GM18517 (cell line): ENCODE data around the gene COL5A1.

ENCODE experiments used
- ATAC-seq: cut with Tn5 transposase; IDR thresholded peaks from one replicate; pipeline ENCODE4 v1.9.1; 2021; ENCODE audit warnings: mild to moderate bottlenecking, moderate library complexity; ENCODE audit not compliant: unreplicated experiment

The COL5A1 gene

DNA sequence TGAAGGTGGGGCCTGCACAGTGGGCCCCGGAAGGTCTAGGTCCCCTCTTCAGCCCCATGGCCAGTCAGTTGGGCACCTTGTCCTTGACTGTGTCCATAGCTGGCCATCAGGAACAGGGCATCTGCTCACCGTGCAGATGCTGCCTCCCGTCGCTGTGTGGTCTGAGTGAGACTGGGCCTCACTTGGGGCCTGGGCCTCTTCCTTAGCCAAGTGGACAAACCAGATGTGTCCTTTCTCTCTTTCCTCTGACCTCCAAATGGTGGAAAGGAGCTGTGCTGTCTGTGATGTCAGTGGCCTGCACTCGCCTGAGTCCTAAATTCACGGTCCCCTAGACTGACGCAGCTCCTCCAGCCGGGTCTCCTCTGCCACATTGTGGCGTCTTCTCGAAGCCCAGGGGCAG, 114.5 kb downstream of the COL5A1 start:
- ATAC-seq: no peak

DNA sequence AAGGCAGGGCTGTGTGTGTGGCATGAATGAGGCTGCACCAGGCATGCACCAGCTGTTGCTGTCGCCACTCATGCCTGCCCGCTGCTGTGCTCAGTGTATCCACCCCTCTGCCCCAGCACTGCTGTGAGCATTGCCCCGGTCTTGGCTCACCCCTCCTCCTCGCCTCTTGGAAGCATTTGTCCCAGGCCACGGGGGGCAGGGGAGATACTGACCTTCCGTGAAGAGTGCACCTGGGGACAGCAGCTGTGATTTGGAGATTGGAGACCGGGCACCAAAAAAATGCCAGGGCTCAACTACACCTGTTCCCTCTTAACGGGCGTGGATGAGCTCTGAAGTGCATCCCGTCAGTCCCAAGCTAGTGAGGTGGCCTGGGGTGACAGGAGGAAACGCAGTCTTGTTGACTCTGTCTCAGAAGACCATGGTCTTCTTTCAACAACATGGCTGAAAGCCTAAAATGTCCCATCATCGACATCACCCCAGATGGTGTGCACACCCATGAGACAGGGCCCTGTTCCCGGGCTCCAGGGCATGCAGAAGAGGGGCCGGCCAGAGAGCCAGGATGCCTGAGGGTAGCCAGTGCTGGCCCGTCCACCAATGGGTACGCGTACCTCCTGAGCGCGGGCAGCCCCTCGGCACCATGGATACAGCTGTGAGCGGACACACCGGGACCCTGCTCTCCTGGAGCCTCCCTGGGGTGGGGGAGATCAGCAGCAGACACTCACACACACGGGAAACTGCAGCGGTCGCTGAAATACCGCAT, 115.8 kb downstream of the COL5A1 start:
- ATAC-seq: no peak

DNA sequence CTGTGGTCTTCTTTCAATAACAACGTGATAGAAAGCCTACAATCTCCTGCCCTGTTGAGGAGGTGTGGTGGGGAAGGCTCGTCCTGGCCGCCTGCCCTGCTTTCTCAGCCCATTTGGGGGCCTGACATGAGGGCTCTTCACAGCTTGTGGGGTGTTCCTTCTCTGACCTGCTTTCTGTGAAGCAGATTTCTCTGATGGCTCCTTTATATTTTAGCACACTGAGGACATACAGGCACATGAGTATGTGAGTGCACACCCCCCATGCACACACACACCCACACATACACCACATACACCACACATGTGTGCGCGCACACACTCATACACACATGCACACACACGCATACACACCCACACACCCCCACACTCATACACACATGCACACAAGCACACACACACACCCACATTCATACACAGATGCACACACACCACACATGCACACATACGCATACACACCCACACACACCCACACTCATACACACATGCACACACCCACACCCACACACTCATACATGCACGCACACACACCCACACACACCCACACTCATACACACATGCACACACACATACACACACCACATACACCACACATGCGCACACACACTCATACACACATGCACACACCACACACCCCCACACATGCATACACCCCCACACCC, 117.5 kb downstream of the COL5A1 start:
- no peak for ATAC-seq

DNA sequence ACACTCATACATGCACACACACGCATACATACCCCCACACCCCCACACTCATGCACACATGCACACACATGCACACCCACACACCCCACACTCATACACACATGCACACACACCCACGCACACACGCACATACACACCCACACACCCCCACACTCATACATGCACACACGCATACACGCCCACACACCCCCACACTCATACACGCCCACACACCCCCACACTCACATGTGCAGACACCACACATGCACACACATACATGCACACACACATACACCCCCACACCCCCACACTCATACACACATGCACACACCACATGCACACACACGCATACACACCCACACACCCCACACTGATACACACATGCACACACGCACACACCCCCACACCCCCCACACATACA, 118.3 kb downstream of the COL5A1 start:
- no peak for ATAC-seq

DNA sequence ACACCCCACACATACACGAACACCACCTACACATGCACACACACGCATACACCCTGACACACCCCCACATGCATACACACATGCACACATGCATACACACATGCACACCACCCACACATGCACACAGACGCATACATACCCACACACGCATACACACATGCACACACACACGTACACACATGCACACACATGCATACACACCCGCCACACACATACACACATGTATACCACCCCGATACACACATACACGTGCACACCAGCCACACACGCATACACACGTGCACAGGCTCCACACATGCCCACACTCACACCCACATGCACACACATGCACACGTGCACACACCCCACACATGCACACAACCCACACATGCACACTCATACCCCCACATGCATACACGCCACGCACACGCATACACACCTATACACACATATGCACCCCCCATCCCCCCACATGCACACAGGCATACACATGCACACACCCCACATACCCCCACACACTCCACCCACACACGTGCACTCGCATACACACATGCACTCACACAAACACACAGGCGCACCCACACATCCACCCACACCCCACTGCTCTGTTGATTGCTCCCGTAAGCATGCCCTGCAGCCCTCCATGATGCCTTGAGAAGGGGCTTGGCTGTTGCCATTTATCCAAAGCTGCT, 119.3 kb downstream of the COL5A1 start:
- no peak for ATAC-seq

DNA sequence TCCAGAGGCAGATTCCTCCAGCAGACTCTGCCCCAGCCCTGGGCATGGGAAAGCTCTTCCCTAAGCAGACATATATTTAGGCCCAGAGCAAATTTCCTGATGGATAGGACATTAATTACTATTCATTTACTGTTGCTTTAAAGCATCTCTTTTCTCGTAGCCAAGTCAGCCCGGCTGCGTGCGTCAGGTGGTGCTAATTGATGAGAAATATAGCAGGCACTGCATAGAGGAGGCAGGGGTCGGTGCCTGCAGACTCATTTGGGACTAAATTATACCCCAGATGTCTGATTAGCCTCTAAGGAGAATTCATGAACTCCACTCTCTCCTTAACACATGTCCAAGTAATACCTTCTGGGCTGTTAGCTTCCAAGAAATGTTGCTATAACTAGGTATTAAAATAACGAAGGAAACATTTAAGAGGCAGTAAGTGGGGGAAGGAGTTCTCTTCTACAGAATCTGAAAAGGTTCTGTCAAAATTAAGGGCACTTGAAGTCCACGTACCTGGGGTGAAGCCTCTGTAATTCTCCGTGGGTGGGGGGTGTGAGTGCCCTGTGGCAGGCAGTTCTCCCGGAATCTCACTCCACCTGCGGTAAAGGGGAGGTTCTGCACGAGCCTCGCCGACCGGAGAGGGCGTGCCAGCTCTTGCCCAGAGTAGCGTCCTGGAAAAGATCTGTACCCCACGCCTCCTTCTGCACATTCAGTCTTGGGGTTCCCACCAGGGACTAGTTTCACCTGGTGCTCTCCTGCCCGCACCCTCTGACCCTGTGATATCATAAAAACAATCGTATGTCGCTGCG, 123.1 kb downstream of the COL5A1 start:
- no peak for ATAC-seq

DNA sequence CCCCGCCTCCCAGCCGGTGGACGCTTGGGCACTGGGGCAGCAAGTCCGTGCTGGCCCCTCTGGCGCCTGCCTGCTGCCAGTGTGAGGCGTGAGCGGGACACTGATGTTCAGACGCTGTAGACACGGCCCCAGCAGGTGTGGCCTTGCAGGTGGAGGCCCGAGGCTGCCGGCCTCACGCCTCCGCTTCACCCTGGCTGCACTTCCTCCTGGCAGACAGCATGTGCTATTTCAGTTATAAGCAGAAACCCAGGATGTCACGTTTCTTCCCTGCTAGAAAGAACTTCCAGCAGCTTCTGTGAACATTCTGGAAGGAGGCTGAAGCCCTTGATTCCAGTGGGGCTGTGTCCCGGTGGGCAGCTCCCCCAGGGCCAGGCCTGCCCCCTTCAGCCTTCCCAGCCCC, 124.2 kb downstream of the COL5A1 start:
- ATAC-seq: no peak

DNA sequence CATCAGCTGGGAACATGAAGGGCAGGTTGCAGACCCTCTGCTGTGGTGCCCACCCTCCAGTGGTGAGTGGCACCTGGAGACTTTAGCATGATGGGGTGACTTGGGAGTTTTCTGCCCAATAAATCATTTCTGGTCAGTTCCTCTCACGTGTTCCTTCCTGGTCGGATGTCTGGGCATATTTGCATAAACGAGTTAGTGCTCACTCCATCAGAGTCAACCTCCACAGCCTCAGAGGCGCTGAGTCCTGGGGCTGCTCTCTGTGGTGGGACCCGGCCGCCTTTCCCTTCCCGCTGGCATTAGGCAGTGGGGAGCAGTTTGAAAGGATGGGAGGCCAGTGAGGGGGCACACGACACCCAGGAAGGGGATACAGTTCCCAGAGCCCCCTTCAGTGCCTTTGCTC, 125.0 kb downstream of the COL5A1 start:
- ATAC-seq: no peak

DNA sequence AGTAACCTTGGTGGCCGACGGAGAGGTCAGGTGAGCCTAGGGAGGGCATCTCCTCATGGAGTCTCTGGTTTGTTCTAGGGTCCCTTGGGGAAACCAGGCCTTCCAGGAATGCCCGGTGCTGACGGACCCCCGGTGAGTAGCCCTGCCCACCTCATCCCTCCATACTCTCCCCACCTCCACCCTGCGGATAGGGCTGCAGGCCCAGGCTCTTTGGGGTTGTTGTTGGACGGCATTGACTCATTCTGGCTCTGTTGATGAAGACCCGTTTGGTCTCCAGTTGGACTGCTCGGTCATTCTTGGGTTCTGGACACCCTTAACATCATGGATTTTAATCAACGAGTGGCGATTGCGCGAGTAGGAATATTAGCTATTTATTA, 126.7 kb downstream of the COL5A1 start:
- ATAC-seq: no peak

DNA sequence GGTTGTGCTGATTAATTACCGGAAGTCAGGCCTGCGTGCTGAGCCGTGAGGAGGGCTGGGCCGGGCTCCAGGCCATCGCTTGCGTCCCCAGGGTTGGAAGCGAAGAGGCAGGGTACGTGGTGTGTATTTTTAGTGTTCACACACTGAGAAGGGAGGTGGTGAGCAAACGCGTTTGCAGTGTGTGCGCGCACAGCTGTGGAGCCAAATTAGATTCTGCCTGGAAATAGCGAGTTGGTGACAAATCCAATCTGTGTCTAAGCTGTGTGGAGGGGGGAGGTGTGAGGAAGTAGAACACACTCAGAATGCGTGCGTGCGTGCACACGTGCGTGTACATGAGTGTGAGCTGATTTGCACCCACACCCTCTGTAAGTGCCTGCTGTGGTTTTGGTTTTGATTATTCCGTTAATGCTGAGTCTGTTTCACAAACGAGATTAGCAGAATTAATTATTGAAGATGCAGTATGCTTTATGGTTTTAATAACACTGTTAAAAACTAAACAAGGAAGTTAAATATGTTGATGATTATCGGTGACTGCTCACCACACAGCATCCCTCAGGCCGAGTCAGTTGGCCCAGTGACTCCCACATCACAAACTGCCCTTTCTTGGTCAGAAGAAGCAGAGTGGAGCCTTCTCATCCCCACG, 127.2 kb downstream of the COL5A1 start:
- ATAC-seq: no peak

DNA sequence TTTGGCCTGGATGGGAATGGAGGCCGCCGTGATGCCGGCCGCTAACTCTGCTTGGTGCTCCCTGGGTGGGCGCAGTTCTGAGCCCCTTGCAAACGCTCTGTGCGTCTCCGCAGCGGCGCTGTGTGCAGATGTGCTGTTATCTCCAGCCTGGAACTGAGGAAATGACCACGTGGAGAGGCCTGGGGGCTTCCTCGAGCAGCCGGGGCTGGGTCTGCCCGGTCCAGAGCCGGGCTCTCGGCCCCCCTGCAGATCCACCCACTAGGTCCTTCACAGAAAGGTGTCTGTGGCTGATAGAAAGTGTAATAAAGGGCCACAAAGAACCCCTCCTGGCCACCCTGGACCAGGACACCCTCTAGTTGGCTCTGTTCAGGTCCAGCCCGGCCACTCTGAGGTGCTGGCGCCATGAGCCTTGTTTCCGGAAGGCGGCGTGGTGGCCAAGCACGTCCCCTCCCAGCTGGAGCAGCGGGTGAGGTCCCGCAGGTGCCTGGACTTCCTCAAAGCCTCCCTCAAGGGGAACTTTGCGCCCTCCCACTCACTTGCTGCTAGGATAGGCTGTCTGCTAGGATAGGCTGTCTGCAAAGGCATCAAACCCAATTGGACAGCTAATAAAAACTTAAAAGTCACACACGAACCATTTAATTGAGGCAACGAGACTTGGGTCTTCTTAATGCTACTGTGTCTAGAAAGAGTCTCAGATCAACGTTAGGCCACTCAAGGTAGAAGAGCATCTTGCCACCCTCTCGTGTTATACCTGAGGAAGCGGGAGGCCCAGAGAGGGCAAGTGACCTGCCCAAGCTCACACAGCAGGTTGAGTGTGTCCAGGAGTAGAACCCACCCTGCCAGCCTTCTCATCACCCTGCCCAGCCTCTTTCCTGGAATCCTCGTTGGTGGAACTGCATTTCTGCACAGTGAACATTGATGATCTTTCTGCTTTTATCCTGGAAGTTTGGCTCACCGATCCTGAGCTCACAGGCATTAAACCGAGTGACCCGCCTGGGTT, 129.7 kb downstream of the COL5A1 start:
- no peak for ATAC-seq

DNA sequence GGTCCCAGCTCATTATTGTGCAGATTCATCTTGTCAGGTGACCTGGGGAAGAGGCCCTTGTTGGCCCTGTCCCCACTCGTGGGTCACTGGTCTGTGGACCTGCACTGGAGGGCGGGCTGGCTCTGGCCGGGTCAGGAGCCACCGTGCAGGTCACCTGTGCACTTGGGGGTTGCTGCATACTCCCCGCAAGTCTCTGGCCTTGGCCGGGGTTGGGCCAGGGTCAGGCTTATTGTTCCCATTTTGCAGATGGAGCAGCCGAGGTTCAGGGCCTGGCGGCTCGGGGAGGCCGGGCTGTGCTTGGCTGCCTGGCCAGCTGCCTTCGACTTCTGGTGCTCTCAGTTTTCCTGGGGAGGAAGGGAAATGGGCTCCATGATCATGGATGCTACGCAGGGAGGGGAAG, 130.7 kb downstream of the COL5A1 start:
- no peak for ATAC-seq

DNA sequence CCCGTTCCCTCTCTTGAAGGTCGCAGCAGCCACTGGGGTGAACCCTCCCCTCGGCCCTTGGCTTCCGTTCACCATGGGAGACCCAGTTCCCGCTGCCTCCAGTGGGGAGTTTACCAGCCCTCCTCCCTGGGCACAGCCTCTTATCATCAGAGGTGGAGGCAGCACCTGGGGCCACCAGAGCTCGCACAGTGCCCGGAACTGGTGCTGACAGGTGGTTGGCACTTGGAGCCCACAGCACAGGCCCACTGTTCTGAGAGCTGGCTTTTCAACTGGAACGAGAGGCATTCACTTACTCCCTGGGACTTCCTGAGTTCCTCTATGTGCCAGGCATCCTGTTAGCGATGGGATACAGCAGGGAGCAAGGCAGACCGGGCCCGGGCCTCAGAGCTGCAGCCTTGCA, 132.2 kb downstream of the COL5A1 start:
- no peak for ATAC-seq

DNA sequence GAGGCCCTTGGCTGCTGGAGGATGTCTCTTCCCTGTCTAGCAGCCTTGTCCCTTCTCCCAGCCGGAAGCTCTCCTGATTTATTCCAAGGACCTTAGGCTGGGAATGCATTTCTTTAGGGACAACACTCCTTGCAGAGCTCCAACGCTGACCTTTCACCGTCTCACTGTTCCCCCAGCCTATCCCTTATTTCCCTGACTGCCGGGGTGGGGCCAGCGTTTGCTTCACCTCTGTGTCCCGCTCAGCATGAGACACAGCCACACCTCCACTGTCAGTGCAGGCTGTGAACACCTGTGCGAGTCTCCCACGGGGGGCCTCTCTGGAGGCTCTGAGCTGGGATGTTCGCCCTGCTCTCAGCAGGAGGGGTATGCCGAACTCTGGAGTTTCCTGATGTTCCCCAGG, 132.8 kb downstream of the COL5A1 start:
- no peak for ATAC-seq

DNA sequence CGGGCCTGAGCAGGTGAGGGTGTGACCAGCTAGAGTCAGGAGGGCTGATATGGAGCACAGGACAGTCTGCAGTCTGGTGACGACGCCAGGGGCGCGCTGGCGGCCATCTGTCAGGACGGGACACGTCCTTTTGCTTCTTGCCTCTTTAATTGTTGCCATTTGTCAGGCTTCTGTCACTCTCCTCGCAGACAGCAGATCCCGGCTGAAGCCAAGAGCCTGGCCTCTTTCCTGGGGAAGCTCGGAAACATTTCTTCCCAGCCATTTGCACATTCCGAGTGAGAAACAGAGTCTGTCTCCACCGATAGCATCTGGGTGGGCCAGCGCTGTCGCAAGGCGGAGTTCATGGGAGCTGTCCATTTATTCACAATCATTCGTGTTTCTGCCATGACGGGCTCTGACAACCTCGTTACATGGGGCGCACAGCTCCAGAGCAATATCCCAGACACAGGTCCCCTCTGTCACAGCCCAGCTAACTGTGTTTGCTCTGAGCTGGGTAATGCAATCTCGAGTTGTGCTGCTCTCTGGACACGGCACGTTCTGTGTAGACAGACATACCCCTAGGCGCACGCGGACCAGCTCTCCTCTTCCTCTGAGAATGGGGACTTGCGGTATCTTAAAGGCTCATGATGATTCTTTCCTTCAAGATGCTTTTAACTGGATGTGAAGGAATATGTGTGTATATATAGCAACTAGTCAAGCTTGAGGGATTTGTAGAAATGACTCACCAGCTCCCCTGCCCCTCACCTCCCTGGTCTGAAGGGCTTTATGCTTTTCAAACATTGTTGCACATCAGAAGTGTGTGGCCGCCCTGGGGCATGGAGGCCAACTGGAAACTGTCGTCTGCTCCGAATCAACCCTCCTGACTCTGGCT, 133.7 kb downstream of the COL5A1 start:
- no peak for ATAC-seq

DNA sequence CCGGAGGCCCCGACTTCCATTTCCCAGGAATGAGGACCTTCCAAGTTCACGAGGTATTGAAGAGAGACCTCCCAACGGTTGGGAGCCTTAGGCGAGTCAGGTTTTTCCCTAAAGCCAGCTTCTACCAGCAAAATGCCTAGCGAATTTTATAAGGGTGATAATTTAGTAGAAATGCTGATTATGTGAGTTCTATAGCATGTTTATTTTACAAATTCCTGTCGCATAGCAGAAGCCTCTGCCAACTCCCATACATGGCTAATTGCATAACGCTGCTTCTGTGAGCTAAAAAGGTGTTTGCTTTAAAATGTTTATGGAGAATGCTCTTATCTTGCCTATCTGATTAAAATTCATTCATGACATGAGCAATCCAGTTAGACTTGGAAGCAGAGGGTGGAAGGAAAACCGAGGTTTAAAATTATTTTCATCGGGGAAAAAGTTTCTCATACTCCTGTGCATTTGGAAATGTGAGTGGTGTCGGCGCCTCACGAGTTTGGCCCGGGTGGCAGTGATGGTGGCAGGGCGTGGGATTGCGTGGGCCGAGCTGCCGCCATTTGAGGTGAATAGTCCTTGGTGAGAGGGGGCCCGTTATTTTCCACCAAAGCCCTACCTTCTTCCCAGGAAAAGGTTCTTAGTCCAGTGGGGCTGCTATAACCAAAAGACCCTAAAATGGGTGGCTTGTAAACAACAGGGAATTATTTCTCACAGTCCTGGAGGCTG, 134.6 kb downstream of the COL5A1 start:
- ATAC-seq: no peak

DNA sequence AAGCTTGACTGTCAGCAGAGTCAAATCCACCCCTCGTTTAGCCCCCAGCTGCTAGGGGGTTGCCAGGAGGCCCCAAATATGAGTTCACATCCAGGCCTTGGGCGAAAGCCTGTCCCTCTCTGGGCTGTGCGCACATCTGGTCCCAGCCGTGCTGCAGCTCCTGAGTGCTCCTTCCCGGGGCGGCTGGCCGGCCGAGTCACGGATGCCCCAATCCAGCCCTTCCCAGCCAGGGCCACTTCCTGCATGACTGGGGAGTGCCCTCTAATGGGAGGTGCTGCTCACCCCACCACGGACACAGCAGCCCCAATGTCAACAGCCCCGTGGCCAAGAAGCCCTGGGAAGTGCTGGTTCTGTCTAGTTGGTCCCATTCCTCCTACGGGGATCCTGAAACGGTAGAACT, 135.6 kb downstream of the COL5A1 start:
- ATAC-seq: no peak

DNA sequence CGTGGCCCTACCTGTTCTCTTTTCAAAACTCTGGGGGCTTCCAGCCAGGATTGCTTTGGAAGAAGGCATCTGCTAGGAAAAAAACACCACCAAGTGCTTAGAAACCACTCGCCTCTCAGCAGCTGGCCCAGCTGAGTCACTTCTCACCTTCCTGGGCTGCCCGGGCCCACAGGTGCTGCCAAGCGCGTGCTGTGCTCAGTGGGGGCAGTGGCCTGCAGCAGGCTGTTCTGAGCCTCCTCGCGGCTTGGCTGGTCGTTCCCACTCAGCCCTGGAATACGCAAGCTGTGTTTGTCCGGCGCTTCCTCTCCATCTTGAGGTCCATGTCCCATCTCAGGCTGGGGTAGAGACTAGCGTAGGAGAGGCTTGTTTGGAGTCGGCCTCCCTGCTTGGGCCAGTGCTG, 136.6 kb downstream of the COL5A1 start:
- ATAC-seq: no peak
